ENCODE data around the gene INSM1. TPM values are rescaled to one million over a fixed set of nuclear protein-coding genes. Genes with fewer than 3 reads are reported as not detected.

INSM1 gene
- total RNA-seq, 1 donor from 2014 or later = not detected

GRCh38 chr20:20366876-20367574 is 879 bp upstream of the INSM1 start:
- Histone ChIP-seq H3K36me3 (ENCODE audit: control insufficient read depth, insufficient read depth, low read length) (no peaks in the 10 kb centered on the region), H3K4me3 (ENCODE audit: low read depth, low read length) (no peak overlapping the region), H3K27me3 (ENCODE audit: control insufficient read depth, insufficient read depth, low read length) (peaks cover 91% of the 10 kb centered on the region)
- TF ChIP-seq, protein P1, sequence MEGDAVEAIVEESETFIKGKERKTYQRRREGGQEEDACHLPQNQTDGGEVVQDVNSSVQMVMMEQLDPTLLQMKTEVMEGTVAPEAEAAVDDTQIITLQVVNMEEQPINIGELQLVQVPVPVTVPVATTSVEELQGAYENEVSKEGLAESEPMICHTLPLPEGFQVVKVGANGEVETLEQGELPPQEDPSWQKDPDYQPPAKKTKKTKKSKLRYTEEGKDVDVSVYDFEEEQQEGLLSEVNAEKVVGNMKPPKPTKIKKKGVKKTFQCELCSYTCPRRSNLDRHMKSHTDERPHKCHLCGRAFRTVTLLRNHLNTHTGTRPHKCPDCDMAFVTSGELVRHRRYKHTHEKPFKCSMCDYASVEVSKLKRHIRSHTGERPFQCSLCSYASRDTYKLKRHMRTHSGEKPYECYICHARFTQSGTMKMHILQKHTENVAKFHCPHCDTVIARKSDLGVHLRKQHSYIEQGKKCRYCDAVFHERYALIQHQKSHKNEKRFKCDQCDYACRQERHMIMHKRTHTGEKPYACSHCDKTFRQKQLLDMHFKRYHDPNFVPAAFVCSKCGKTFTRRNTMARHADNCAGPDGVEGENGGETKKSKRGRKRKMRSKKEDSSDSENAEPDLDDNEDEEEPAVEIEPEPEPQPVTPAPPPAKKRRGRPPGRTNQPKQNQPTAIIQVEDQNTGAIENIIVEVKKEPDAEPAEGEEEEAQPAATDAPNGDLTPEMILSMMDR (IDR thresholded peaks at IDR 0.05; ENCODE audit: insufficient read depth, low read length, poor library complexity, severe bottlenecking) = no peak
- no peak for DNase-seq (ENCODE audit: low read depth)

DNA sequence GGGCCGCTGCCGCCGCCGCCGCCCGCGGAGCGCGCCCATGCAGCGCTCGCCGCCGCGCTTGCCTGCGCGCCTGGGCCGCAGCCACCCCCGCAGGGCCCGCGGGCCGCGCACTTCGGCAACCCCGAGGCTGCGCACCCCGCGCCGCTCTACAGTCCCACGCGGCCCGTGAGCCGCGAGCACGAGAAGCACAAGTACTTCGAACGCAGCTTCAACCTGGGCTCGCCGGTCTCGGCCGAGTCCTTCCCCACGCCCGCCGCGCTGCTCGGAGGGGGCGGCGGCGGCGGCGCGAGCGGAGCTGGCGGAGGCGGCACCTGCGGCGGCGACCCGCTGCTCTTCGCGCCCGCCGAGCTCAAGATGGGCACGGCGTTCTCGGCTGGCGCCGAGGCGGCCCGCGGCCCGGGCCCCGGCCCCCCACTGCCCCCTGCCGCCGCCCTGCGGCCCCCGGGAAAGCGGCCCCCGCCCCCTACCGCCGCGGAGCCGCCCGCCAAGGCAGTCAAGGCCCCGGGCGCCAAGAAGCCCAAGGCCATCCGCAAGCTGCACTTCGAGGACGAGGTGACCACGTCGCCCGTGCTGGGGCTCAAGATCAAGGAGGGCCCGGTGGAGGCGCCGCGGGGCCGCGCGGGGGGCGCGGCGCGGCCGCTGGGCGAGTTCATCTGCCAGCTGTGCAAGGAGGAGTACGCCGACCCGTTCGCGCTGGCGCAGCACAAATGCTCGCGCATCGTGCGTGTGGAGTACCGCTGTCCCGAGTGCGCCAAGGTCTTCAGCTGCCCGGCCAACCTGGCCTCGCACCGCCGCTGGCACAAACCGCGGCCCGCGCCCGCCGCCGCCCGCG is 730 bp downstream of the INSM1 start:
- no peak overlapping the region for H3K4me3 ChIP-seq (ENCODE audit: low read depth, low read length)

DNA sequence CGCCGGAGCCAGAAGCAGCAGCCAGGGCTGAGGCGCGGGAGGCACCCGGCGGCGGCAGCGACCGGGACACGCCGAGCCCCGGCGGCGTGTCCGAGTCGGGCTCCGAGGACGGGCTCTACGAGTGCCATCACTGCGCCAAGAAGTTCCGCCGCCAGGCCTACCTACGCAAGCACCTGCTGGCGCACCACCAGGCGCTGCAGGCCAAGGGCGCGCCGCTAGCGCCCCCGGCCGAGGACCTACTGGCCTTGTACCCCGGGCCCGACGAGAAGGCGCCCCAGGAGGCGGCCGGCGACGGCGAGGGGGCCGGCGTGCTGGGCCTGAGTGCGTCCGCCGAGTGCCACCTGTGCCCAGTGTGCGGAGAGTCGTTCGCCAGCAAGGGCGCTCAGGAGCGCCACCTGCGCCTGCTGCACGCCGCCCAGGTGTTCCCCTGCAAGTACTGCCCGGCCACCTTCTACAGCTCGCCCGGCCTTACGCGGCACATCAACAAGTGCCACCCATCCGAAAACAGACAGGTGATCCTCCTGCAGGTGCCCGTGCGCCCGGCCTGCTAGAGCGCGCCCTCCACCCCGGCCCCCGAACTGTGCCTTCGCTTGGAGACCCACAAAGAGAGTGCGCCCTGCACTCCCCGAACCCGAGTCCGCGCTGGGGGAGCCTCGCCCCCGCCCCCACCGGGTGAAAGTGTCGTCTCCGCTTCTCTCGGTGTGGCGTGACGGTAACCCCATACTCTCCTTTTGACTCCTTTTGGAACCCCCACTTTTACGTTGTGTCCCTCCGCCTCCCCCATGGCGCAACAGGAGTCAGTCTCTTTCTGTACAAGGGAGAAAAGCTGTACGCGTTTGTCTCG is 1.6 kb downstream of the INSM1 start:
- Histone ChIP-seq H3K4me3 (ENCODE audit: low read depth, low read length) (no peak overlapping the region), H3K36me3 (ENCODE audit: control insufficient read depth, insufficient read depth, low read length) (no peaks in the 10 kb centered on the region), H3K27me3 (ENCODE audit: control insufficient read depth, insufficient read depth, low read length) (peaks cover 83% of the 10 kb centered on the region)
- no peak for DNase-seq (ENCODE audit: low read depth)
- TF ChIP-seq, protein P1 (IDR thresholded peaks at IDR 0.05; ENCODE audit: insufficient read depth, low read length, poor library complexity, severe bottlenecking) = no peak

More for the DNA sequence above, 730 bp downstream of the INSM1 start:
- TF ChIP-seq, protein P1 (IDR thresholded peaks at IDR 0.05; ENCODE audit: insufficient read depth, low read length, poor library complexity, severe bottlenecking) = no peak
- Histone ChIP-seq H3K36me3 (ENCODE audit: control insufficient read depth, insufficient read depth, low read length) (no peaks in the 10 kb centered on the region), H3K27me3 (ENCODE audit: control insufficient read depth, insufficient read depth, low read length) (peaks cover 89% of the 10 kb centered on the region)
- DNase-seq (ENCODE audit: low read depth) = no peak

- Histone ChIP-seq H3K4me3 (ENCODE audit: low read depth, low read length) (no peak overlapping the region), H3K27me3 (ENCODE audit: control insufficient read depth, insufficient read depth, low read length) (peaks cover 80% of the 10 kb centered on the region), H3K36me3 (ENCODE audit: control insufficient read depth, insufficient read depth, low read length) (no peaks in the 10 kb centered on the region)
- TF ChIP-seq, protein P1 (IDR thresholded peaks at IDR 0.05; ENCODE audit: insufficient read depth, low read length, poor library complexity, severe bottlenecking) = no peak
- DNase-seq (ENCODE audit: low read depth) = no peak
Measured at GRCh38 chr20:20370094-20370575, 2.2 kb downstream of the INSM1 start.

DNA sequence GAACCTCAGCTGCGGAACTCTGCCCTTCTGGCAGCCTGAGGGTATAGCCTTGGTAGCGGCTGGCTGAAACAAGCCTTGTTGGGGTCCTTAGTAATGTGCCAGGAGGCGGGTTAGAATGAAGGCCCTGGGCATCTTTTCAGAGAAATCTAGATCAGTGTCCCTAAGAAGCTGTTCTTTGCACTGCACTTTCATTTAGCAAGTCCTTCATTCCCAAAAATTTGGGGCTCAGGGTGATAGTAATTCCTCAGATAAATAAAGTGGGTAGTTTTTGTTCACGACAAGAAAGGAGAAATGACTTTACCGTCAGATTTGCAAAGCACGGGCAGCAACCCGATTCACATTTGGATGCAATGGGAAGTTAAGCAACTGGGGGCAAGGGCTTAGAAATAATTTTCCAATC is 3.2 kb downstream of the INSM1 start:
- DNase-seq (ENCODE audit: low read depth) = no peak
- TF ChIP-seq, protein P1 (IDR thresholded peaks at IDR 0.05; ENCODE audit: insufficient read depth, low read length, poor library complexity, severe bottlenecking) = no peak
- H3K4me3 ChIP-seq (ENCODE audit: low read depth, low read length) = no peak overlapping the region
- no peaks in the 10 kb centered on the region for H3K36me3 ChIP-seq (ENCODE audit: control insufficient read depth, insufficient read depth, low read length)
- peaks cover 78% of the 10 kb centered on the region for H3K27me3 ChIP-seq (ENCODE audit: control insufficient read depth, insufficient read depth, low read length)

Data from kidney epithelial cell (primary cell).